Cardiac fibroblast (primary cell): ENCODE data around the gene CALCR.

ENCODE experiments used
- DNase-seq, 2 donors: peaks; one replicate each; pipeline versions ENCODE4 v3.0.0 to v3.0.0-alpha.2; 2010; ENCODE audit warnings: low read depth in 2 of 2
- H3K4me3 ChIP-seq, 2 donors: replicated peaks in 1 of 2; 1 replicate in 1 of 2; 2 replicates in 1 of 2; pipeline ENCODE4 v1.5.1; 2011; ENCODE audit warnings: low read depth in 2 of 2, low read length in 2 of 2, mild to moderate bottlenecking in 2 of 2, moderate library complexity in 1 of 2
- TF ChIP-seq, protein P1 (sequence below): IDR thresholded peaks from one replicate; pipeline ENCODE4 v1.5.1; 2011; ENCODE audit warnings: low read depth, mild to moderate bottlenecking, low read length, inconsistent platforms

CALCR gene

DNA sequence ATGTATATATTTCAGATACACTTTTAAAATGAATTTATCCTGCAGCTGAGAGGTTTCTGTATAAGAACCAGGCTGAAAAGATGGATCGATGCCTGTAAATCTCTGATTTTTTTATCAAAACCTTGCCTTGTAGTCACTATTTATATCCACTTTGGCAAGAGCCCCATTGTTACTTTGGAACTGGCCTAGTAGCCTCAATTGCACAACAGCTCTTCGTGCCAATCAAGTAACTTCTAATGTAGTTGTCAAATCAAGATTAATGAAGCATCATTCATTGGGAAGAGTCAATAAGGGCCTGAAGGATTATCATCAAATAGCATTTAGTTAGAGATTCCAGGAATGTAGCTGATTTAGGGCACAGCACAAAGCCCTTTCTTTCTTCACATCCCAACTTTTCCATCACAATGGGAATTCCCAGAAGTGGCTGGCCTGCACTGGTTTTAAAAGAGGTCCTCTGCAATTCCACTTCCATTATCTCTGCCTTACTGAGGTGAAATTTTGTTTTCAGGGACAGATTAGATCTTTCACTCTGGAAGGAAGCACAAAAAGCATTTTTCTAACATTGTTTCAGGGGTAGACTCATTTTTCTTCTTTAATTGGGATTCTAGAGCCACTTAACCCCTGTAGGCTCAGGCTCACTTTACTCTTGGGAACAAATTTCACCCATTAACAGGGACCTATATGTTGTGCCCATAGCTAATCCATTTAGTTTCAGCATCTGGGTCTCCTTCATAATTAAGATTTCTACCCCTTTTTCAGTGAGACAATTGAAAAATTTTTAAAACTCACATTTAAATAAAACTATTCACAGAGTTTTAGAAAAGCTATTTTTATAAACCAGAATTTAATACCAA is 97.8 kb downstream of the CALCR start:
- TF ChIP-seq, protein P1, sequence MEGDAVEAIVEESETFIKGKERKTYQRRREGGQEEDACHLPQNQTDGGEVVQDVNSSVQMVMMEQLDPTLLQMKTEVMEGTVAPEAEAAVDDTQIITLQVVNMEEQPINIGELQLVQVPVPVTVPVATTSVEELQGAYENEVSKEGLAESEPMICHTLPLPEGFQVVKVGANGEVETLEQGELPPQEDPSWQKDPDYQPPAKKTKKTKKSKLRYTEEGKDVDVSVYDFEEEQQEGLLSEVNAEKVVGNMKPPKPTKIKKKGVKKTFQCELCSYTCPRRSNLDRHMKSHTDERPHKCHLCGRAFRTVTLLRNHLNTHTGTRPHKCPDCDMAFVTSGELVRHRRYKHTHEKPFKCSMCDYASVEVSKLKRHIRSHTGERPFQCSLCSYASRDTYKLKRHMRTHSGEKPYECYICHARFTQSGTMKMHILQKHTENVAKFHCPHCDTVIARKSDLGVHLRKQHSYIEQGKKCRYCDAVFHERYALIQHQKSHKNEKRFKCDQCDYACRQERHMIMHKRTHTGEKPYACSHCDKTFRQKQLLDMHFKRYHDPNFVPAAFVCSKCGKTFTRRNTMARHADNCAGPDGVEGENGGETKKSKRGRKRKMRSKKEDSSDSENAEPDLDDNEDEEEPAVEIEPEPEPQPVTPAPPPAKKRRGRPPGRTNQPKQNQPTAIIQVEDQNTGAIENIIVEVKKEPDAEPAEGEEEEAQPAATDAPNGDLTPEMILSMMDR: no peak
- no peak overlapping the region for H3K4me3 ChIP-seq
- no peak for DNase-seq

DNA sequence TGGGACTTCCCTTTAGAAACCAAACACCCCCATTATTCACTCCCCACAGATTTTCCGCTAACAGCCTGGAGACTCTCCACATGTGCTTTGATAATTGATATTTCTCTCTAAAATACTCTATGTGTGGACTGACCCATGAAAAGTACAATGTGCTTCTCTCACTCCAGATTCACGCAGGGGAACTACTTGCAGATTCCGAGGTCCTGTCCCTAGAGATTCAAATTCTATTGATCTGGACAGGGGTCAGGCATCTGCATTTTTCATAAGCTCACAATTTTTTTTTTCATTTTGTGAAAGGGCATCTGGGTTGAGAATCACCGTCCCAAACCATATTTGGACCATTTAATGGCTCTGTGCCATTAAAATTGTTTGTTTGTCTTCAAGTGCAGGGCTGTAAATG is 98.7 kb downstream of the CALCR start:
- no peak for DNase-seq
- TF ChIP-seq, protein P1: no peak
- no peak overlapping the region for H3K4me3 ChIP-seq

DNA sequence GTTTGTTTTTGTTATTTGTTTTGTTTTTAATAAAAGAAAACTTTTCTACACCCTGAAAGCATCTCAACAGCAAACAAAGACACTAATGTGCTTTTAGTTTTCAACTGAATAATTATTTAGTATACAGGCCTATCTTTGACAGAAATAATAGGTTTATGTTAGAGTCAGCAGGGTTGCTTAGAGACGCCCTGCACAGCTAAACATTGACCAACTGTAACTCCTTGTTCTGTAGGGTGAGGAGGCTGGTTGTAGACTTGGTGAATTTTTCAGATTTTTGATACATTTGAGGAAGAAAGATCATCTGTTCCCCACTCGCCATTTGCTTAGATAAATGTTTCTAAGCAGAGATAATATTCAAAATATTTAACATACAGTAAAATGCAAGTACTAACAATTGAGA is 103.1 kb downstream of the CALCR start:
- DNase-seq: no peak
- TF ChIP-seq, protein P1: no peak
- no peak overlapping the region for H3K4me3 ChIP-seq

DNA sequence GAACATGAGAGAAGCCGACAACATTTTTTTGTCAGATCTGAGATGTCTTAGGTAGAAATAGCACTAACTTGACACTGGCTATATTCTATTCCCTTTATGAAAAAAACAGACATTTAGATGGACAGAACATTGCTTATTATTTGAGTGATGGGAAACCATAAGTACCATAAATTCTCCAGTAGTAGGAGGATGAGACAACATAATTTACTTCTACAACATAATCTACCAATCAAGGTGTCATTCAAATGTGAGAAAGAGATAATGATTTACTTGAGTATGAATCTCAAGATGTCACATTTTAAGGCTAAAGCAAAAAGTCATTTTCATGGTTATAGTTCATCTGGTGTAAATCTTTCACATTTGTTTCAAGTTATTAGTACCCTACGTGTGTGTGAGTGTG is 110.8 kb downstream of the CALCR start:
- DNase-seq: no peak
- no peak overlapping the region for H3K4me3 ChIP-seq
- TF ChIP-seq, protein P1: no peak

DNA sequence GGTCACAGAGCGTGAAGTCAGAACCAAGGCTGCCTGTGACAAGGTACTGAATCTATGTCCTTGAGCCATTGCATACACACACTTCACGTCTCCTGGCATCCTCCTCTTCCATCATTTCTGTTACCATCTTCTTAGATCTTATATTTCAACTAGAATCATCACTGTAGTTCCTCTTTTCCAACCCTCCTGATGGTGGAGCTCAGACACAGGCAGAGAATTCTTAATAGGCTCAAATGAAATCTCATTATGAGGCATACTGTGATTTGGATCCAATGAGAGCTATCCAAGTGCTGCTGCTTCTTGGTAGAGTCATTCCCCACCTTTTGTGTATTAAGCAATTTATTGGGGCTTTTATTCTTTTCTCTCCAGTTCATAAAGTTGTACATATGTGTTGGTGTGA is 113.2 kb downstream of the CALCR start:
- DNase-seq: no peak
- TF ChIP-seq, protein P1: no peak
- no peak overlapping the region for H3K4me3 ChIP-seq

DNA sequence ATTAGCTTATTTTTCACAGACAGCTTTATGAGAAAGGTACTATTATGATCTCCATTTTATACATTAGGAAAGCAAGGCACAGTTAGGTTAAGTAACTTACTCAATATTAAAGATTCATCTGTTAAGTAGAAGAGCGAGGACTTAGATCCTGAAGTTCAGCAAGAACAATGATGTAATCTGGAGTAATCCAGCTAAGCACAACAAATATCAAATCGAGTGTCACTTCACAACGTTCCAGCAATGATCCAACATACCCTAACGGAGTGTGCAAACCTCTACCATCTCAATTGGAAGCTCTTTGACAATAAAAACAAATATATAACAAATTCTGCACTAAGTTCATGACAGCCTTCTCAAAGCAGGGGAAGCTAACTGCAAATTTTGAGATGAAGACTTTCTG is 121.3 kb downstream of the CALCR start:
- TF ChIP-seq, protein P1: no peak
- DNase-seq: no peak
- H3K4me3 ChIP-seq: no peak overlapping the region
